Measurements from ENCODE around the gene MS4A6E. TPM values are rescaled to one million over a fixed set of nuclear protein-coding genes. Genes with fewer than 3 reads are reported as not detected.

The MS4A6E gene
- not detected in 2 replicates for total RNA-seq

GRCh38 chr11:60326955-60327354 lies at the start of gene MS4A6E:
Gene MS4A6E, plus strand, starts transcription at chr11:60327255. Its CDS starts 7,641 bp downstream, at chr11:60334896.

GRCh38 chr11:60280412-60280811 lies 46.6 kb upstream of the MS4A6E start, which contains the start of gene MS4A4A:
Gene MS4A4A, plus strand, starts transcription at chr11:60280666. Its CDS starts 10 bp downstream, at chr11:60280676.

GRCh38 chr11:60378354-60378753 lies 51.3 kb downstream of the MS4A6E start, which contains the start of gene MS4A7:
Gene MS4A7, plus strand, starts transcription at chr11:60378532. Its CDS starts 4,610 bp downstream, at chr11:60383142.

Other genes with a start within 250 kb of the MS4A6E start
- not detected in 2 replicates for gene MS4A2, start 238.6 kb upstream of the MS4A6E start, total RNA-seq
- not detected in 2 replicates for gene MS4A6A, start 144.2 kb upstream of the MS4A6E start, total RNA-seq
- gene MS4A4E, start 84.1 kb upstream of the MS4A6E start, total RNA-seq, result not detected in 2 replicates
- gene MS4A4A, start 46.6 kb upstream of the MS4A6E start, total RNA-seq, result not detected in 2 replicates
- gene MS4A7, start 51.3 kb downstream of the MS4A6E start, total RNA-seq, result not detected in 2 replicates
- gene MS4A14, start 69.2 kb downstream of the MS4A6E start, total RNA-seq, result not detected in 2 replicates
- gene MS4A5, start 102.3 kb downstream of the MS4A6E start, total RNA-seq, result not detected in 2 replicates
- not detected in 2 replicates for gene MS4A1, start 128.6 kb downstream of the MS4A6E start, total RNA-seq
- not detected in 2 replicates for gene MS4A12, start 165.5 kb downstream of the MS4A6E start, total RNA-seq
- not detected in 2 replicates for gene MS4A13, start 188.1 kb downstream of the MS4A6E start, total RNA-seq

Data from regular cardiac myocyte (primary cell).